OCI-M2 (cell line): ENCODE results near the gene M1AP.

Experiments used
- DNase-seq: peaks from one replicate; lab custom pipeline; 2025; ENCODE audit not compliant: unreplicated experiment; lab: John Stamatoyannopoulos, UW

Gene M1AP

DNA sequence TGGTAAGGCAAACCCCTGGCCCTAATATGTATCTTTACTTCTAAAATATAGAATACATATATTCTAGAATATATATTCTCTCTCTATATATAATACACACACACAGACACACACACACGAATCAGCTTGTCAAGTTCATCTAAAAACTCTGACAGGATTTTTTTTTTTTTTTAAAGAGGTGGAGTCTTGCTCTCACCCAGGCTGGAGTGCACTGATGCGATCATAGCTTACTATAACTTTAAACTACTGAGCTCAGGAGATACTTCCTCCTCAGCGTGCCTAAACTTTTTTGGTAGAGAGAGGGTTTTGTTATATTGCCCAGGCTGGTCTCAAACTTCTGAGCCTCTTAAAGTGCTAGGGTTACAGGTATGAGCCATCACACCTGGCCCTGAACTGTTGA, 48.5 kb downstream of the M1AP start:
- no peak for DNase-seq

DNA sequence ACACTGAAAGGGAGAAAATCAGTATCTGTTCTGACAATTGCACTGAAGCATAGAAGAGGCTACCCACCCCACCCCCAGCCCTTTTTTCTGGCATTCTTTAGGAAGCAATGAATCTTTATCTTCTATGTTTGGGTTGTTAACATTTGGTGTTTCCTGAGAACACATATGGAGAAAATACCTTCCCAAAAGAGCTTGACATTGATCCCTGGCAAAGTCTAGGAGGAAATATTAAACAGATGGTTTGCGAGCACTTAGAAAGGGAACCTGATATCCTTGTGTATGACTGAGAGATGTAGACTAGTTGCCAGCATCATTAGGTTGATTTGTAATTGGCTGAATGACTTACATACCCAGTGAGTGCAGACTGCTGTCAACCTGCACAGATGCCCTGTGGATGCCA, 50.7 kb downstream of the M1AP start:
- no peak for DNase-seq

DNA sequence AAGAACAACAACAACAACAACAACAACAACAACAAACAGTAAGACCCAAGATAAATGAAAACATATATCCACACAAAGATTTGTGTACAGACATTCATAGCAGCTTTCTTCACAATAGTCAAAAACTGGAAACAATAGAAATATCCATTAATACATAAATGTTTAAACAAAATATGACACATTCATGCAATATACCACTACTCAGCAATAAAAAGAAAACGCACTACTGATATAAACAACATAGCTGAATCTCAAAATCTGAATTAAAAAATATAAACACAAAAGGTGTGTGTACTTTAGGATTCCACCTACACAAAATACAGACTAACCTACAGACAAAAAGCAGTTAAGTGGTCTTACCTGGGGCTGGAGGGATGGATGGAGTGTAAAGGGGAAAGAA, 51.5 kb downstream of the M1AP start:
- DNase-seq, result no peak

DNA sequence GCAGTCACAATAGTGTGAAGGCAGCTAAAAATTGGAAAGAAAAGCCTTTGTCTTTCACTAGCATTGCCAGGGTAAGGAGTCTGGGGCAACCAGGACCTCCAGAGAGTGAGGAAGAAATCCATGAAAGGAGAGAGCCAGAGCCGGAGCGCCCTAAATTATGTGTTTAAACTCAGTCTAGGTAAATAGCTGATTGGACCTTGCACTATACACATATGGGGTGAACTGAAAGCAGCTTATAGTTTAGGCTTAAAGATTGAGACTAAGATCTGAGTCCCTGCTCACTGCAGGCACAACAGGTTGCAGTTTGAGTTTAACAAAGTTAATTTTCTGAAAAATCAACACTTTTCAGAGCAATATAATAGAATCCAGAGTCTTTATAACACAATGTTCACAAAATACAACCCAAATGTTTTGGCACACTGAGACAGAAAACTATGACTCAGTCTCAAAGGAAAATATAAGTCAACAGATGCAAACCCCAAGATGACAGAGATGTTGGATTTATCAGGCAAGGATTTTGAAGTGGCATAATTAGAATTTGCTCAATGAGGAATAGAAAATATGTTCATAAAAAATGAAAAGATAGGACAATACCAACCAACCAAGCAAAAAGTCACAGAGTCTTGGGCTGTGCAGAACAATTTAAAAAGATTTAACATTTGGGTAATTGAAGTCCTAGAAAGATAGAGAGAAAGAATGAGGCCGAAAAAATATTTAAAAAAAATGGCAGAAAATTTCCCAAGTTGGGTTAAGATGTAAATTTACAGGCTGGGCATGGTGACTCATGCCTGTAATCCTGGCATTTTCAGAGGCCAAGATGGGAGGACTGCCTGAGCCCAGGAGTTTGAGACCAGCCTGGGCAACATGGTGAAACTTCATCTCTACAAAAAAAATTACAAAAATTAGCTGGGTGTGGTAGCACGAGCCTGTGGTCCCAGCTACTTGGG, 54.0 kb downstream of the M1AP start:
- no peak for DNase-seq

DNA sequence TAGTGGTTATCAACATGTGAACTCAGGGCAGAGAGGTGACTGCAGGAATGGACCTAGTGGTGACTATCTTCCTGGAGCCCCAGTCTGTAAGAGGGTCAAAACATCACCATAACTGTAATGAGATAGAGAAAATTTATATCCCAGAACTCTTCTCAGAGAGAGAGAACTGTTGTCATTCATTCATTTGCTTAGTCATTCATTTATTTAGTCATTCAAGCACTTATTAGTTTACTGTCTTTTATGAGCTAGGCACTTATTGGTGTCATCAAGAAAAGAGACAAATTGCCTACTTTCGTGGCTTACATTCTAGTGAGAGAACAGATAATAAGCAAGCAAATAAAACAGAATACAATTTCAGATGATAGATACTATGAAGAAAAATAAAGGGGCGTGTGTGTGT, 59.5 kb downstream of the M1AP start:
- no peak for DNase-seq

DNA sequence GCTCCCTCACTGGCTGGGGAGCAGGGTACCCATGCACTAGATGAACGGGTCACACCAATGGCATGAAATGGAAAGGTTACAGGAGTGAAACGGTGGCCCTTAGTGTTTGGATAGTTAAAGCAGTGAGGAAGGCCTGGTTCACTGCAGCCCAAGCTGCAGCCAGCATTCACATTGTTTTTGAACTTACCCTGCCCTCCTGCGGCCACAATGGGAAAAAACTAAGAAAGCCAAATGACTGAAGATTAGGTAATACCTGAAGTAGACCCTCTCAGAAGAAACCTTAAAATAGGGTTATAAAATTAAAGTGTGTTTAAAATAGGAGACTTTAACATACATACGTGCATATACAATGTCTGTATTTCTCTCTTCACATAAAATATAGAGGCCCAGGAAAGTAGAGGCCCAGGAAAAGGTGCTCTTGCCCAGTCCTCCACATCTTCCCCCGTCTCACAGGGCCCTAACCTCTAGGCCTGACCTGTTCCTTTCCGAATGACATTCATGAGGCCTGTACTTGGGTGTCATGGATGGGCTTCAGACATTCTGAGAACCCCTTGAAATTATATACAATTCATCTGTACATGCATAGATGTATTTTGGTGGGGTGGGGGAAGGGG, 60.4 kb downstream of the M1AP start:
- DNase-seq, result no peak

DNA sequence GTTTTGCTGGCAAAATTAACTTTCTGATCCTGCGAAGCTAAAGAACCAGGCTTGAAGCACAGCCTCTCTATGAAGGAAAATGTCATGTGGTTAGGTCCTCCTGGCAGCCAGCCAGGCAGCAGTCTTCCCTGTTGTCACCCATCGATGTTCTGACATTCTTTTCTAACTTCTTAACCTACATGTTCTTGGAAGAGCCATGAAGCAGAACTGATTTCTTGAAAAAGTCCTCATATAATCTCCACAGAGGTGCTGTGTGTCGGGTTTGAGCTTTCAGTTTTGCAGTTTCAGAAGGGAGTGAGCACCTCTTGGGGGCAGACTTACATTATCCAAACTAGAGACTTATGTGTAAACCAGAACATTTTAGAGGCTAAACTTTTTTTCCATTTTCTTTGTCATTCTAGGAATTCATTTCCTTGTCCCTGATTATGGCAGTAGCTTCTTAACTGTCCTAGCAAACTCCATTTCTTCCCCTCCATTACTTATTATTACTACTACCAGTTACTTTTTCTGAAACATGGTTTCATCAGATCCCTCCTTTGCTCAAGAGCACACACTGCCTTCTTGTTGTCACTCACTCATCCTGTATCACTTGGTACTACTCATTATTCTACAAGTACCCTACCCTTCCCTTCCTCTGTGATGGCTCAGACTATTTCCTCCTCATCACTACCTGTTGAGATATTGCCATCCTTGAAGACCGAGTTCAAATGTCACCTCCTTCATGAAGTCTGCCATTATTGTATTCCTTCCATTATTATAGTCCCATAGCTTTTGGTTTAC, 62.5 kb downstream of the M1AP start:
- no peak for DNase-seq

DNA sequence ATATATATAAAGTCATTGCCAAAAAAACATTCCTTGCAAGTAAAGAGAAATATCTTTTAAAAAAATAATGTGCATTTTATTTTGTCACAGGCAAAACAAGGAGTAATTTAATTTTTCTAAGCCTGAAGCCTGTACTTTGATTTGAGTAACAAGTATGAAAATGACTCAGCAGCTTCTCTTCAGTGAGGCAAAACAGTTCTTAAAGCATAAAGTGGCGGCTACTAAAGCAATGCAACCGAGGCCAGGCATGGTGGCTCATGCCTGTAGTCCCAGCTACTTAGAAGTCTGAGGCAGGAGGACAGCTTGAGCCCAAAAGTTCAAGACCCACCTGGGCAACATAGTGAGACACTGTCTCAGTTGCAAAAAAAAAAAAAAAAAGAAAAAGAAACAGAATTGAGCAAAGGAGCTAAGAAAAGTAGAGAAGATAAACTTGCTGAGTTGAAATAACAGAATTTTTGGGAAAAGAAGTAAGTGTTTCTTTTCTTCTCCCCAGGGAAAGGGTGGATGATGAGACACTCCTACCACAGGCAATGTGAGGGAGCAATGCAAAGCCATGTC, 64.0 kb downstream of the M1AP start:
- DNase-seq, result no peak

DNA sequence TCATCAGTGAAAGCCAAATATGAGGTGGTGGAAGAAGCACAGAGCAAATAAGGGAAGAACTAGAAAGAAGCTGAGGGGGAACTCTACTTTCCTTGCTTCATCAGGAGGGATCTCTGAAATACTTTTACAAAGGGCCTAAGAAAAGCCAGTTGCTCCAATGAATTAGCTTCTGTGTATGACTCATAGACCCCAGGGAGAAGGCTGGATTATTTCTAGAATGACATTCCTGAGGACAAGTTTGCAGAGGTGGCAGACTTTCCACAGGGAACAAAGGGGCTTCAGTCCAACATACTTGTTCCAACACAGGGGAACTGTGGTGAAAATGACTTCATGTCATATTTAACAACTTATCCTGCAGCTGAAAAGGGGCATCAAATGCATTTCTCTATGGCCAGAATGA, 64.6 kb downstream of the M1AP start:
- no peak for DNase-seq

DNA sequence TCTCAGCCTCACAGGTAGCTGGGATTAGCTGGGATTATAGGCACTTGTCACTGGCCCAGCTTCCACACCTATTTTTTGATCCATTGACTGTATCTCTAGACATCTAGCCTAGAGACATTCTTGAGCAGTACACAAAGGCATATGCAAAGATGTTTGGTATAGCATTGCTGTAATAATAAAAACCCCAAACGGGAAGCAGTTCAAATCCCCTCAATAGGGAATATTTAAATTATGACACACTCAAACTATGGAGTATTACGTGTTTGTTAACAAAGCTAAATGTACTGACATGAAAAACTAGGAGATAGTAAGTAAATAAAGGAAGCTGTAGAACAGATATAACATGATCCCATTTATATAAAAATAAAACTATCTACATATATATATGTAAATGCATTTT, 65.9 kb downstream of the M1AP start:
- DNase-seq, result no peak

DNA sequence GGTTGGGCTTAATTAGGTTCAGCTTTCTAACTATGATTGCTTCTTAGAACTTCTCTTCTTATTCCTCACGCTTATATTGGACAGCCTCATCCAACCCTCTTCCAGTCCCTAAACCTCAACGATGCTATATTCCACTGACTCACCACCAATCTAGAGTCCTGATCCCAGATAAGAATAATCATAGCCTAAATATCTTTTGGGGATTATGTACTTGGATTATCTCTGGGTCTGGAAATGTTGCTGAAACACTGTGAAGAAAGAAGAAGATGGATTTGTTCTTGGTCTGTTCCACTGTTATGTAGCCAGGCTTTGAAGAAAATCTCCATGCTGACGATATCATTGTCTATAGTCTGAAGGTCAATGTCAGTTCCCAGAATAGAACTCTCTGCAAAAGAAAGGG, 66.7 kb downstream of the M1AP start:
- DNase-seq, result no peak

DNA sequence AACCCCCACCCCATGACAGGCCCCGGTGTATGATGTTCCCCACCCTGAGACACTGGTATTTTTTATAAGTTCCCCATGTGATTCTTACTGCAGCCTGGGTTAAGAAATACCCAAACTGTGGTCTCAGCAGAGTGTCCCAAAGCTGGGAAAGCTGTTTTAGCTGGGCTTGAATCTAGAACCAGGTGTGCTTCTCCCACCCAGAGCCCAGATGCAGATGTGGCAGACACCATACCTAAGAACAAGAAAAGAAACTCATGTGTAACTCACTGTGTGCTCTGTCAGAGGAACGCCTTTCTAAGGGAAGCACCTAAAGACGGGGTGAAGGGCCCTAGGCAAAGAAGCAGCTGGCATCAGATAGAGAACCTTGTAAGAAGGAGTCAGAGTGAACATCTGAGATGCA, 69.7 kb downstream of the M1AP start:
- no peak for DNase-seq

DNA sequence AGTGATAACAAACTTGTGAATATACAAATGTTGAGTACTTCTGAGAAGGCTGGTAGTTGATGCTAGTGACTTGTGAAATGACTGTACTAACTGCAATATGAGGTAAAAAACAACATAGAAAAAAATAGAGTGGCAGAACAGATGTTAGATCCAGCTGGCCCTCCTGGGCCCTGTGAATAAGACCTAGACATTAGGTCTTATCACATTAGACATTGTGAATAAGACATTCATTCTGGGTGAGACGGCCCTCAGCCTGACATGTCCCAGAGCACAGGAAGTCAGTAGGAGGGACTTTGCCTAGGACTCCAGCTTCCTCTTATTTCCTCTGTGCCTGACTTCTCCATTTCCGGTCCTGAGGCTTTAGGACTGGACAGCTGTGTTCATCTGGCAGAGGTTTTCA, 70.7 kb downstream of the M1AP start:
- DNase-seq, result no peak

DNA sequence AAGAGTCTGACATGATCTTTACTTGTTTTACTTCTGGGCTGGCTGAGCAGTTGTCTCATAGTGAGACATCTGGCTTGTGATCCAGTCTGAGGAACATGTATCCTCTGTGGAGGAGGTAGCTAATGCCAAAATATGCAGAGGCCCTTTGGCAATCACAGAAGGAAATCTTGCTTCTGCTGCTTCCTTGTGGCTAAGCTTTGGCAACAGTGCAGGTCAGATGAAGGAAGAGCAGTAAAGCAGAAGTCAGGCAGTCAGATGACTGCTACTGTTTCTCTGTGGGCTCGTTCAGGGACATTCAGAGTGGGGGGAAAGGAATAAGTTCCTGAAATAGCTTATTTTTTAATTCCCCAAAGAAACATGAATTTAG, 71.3 kb downstream of the M1AP start:
- no peak for DNase-seq

DNA sequence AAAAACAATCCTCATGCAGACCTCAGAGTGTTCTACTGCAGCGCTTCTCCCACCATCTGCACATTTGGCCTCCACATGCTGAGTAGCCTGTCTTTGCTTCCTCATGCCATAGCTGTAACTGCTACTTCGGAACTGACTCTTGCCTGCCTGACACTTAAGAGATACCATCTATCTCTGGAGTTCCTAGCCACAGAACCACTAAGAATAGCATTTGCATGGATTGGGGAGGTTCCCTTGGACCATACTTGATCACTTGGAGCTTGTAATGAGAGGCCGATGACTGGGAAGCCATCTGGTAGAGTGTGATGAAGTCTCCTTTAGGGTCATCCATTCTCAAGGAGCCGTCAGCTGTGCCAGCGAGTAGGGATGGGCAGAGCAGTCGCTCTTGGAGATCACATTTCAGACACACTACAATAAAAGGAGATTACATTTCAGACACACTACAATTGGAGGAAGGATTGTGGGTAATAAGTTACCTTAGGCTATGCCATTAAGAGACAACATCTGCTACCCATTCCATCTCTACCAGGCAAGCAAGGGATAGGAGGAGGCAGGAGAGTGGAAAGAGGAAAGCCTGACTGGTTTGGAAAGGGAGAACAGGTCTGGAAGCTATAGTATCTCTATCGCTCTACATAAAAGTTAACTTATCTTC, 71.8 kb downstream of the M1AP start:
- DNase-seq, result peak; percentile 40

DNA sequence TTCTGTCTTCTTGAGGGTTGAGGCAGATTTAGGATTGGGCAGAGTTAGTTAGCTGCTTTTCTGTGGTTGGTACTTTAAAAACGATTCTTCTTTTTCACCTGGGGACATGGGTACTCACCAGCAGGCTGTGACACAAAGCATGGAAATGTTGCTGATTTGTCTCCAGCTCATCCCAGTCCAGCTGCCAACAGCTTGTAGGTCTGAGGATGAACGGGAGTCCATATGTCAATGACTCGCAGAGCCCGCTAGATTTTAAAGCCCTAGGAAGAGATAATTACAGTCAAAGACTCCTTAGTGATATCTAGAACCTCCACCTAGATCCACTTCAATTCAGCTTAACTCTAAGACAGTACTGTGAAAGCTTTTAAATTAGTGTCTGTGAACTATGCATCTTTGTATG, 72.8 kb downstream of the M1AP start:
- no peak for DNase-seq

DNA sequence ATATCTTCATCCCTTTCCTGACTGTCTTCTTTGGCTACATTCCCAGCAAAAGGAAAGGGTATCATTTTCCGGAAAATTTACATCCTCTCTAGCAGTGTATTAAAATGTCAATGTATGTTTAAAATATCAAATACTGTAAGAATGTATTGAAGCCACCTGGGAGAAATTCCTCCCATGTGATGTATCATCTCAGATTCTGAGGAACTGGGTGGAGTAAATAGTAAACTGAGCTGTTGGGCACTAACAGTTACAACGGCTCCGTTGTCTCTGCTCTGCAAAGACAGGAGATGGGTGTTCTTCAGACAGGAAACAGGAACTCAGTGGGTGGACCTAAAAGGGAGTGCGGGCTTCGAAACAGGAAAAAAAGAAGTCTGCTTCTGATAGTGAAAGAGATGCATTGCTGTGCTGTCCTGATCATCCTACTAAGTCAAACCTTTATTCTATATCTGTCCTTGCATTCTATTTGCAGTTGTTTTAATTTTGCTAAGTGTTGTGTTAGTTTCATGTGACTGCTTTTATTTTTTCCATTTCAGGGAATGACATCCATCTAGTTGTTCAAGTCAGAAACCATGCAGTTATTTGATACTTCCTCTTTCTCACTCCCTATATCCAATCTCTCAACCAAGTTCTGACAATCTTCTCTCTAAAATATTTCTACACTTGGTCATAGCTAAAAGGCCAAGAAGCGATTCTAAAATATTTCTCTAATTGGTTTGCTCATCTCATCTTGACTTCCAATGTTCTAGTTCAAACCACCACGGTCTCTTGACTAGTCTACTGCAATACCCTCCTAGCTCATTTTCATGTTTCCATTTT, 74.2 kb downstream of the M1AP start:
- peak; percentile 64 for DNase-seq

DNA sequence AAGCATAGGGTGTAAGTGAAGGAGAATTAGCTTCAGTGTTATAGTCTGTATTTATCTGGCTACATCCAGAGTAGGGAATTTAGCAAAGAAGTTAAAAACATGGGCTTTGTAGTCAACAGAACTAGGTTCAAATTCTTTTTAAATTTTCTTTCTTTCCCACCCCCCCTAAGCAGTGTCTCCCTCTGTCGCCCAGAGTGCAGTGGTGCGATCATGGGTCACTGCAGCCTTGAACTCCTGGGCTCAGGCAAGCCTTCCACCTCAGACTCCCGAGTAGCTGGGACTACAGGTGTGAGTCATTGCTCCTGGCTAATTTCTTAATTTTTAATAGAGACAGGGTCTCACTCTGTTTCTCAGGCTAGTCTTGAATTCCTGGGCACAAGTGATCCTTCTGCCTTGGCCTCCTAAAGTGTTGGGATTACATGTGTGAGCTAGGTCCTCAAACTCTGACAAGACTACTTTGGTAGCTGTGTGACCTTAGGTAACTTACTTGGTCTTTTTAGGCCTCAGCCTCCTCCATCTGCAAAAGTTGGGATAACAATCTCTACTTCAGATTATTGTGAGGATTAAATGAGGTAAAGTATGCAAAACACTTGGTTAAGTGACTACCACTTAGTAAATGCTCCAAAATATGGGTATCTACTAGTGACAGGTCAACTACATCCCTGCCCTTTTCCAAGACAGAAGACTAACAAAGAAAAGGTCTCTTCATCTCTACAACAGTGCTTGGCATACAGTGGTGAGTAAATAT, 75.8 kb downstream of the M1AP start:
- no peak for DNase-seq

DNA sequence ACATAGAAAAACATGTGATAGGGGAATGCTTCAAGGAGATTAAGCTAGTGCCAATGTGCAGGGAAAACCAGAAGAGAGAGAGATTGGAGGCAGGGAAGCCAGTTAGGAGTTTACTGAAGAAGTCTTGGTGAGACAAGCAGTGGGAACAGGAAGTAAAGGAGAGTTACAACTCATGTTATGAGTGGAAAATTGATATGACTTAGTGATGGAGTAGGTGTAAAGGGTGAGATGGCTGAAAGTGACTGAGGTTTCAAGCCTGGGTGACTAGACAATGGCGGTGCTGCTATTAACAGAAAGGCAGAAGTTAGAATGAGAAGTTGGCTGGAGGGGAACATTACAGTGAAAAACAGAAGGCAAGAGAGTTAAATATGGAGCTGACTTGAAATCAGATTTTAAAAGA, 77.1 kb downstream of the M1AP start:
- no peak for DNase-seq

DNA sequence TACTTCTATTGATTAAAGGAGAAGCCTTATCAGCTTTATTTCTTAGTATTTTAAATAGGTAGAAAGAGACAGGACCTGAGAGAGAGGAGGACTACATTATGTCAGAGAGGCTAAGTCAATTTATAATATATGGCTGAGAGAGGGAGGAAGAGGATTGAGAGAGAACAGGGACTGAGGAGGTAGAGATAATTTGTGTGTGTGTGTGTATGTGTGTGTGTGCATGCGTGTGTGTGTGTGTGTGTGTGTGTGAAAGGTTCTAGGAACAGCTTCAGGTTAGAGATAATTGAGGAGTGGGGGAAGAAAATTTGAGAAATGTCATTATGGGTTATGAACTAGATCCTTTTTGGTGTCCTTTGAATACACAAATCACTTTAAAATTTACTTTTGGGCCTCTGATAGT, 78.4 kb downstream of the M1AP start:
- DNase-seq, result no peak
